ENCODE measurements around the gene TMEM200A. TPM values are rescaled to one million over a fixed set of nuclear protein-coding genes. Genes with fewer than 3 reads are reported as not detected.

TMEM200A gene
- total RNA-seq, 2 experiments from 2014 or later = 0.34 to 0.78 TPM

- Mint-ChIP-seq H3K36me3 (no peaks in the 10 kb centered on the region), H3K27ac (no peak overlapping the region), H3K9me3 (no peaks in the 10 kb centered on the region), H3K27me3 (no peaks in the 10 kb centered on the region), H3K4me3 (no peak overlapping the region), H3K4me1 (ENCODE audit: low read depth) (no peaks in the 10 kb centered on the region)
- no peak for DNase-seq
- POLR2A ChIA-PET = no interaction called here
- CTCF ChIA-PET = no interaction called here
- intact Hi-C loops (cut with micrococcal nuclease) = no loop called here
Observed at GRCh38 chr6:130434174-130434873, 68.5 kb downstream of the TMEM200A start.

- CTCF ChIA-PET = no interaction called here
- intact Hi-C loops (cut with micrococcal nuclease) = no loop called here
- no peaks in the 10 kb centered on the region for H3K4me1 Mint-ChIP-seq (ENCODE audit: low read depth)
- no peak overlapping the region for H3K4me3 Mint-ChIP-seq
- DNase-seq = no peak
- H3K27me3 Mint-ChIP-seq = no peaks in the 10 kb centered on the region
- no peaks in the 10 kb centered on the region for H3K36me3 Mint-ChIP-seq
- POLR2A ChIA-PET = no interaction called here
- H3K9me3 Mint-ChIP-seq = no peaks in the 10 kb centered on the region
- no peak overlapping the region for H3K27ac Mint-ChIP-seq
Observed at GRCh38 chr6:130435181-130435580, 69.4 kb downstream of the TMEM200A start.

GRCh38 chr6:130437961-130438360 lies 72.1 kb downstream of the TMEM200A start:
- ChIA-PET POLR2A (no interaction called here), CTCF (interaction anchor here (0.6 kb wide), 1 partner anchor 256 kb away, joined by 3 read pairs; no protein-coding TSS in a partner anchor)
- Mint-ChIP-seq H3K4me1 (ENCODE audit: low read depth) (no peaks in the 10 kb centered on the region), H3K4me3 (no peak overlapping the region), H3K27me3 (no peaks in the 10 kb centered on the region), H3K27ac (no peak overlapping the region), H3K9me3 (no peaks in the 10 kb centered on the region), H3K36me3 (peaks cover 10% of the 10 kb centered on the region)
- DNase-seq = no peak
- intact Hi-C loops (cut with micrococcal nuclease) = no loop called here

- H3K27me3 Mint-ChIP-seq = no peaks in the 10 kb centered on the region
- CTCF ChIA-PET = no interaction called here
Observed at GRCh38 chr6:130447374-130447773, 81.6 kb downstream of the TMEM200A start.

GRCh38 chr6:130452336-130452735 lies 86.5 kb downstream of the TMEM200A start:
- Mint-ChIP-seq H3K4me3 (no peak overlapping the region), H3K27me3 (no peaks in the 10 kb centered on the region), H3K9me3 (no peaks in the 10 kb centered on the region), H3K4me1 (ENCODE audit: low read depth) (no peaks in the 10 kb centered on the region), H3K27ac (no peak overlapping the region), H3K36me3 (no peaks in the 10 kb centered on the region)
- ChIA-PET POLR2A (no interaction called here), CTCF (no interaction called here)
- DNase-seq = no peak
- intact Hi-C loops (cut with micrococcal nuclease) = no loop called here

More at GRCh38 chr6:130447374-130447773, 81.6 kb downstream of the TMEM200A start:
- Mint-ChIP-seq H3K36me3 (no peaks in the 10 kb centered on the region), H3K4me3 (no peak overlapping the region), H3K9me3 (no peaks in the 10 kb centered on the region), H3K4me1 (ENCODE audit: low read depth) (no peaks in the 10 kb centered on the region), H3K27ac (no peak overlapping the region)
- DNase-seq = no peak
- intact Hi-C loops (cut with micrococcal nuclease) = no loop called here
- POLR2A ChIA-PET = no interaction called here

- Mint-ChIP-seq H3K9me3 (no peaks in the 10 kb centered on the region), H3K4me3 (no peak overlapping the region), H3K27me3 (no peaks in the 10 kb centered on the region), H3K36me3 (no peaks in the 10 kb centered on the region), H3K27ac (no peak overlapping the region), H3K4me1 (ENCODE audit: low read depth) (no peaks in the 10 kb centered on the region)
- CTCF ChIA-PET = no interaction called here
- peak; percentile 11 for DNase-seq
- intact Hi-C loops (cut with micrococcal nuclease) = no loop called here
- POLR2A ChIA-PET = no interaction called here
Observed at GRCh38 chr6:130453230-130453629, 87.4 kb downstream of the TMEM200A start.

- intact Hi-C loops (cut with micrococcal nuclease) = no loop called here
- CTCF ChIA-PET = interaction anchor here (0.7 kb wide), 1 partner anchor 19 kb away, joined by 3 read pairs; no protein-coding TSS in a partner anchor
Observed at GRCh38 chr6:130457605-130458004, 91.8 kb downstream of the TMEM200A start.

GRCh38 chr6:130459316-130459715 lies 93.5 kb downstream of the TMEM200A start:
- H3K36me3 Mint-ChIP-seq = no peaks in the 10 kb centered on the region
- no peaks in the 10 kb centered on the region for H3K27me3 Mint-ChIP-seq
- ChIA-PET POLR2A (no interaction called here), CTCF (no interaction called here)
- H3K9me3 Mint-ChIP-seq = no peaks in the 10 kb centered on the region
- no peak overlapping the region for H3K4me3 Mint-ChIP-seq
- H3K4me1 Mint-ChIP-seq (ENCODE audit: low read depth) = no peaks in the 10 kb centered on the region
- no peak for DNase-seq
- intact Hi-C loops (cut with micrococcal nuclease) = no loop called here
- H3K27ac Mint-ChIP-seq = no peak overlapping the region

More at GRCh38 chr6:130457605-130458004, 91.8 kb downstream of the TMEM200A start:
- Mint-ChIP-seq H3K4me1 (ENCODE audit: low read depth) (no peaks in the 10 kb centered on the region), H3K36me3 (no peaks in the 10 kb centered on the region), H3K9me3 (no peaks in the 10 kb centered on the region), H3K27me3 (no peaks in the 10 kb centered on the region), H3K4me3 (no peak overlapping the region), H3K27ac (no peak overlapping the region)
- DNase-seq = no peak
- POLR2A ChIA-PET = no interaction called here

- H3K4me1 Mint-ChIP-seq (ENCODE audit: low read depth) = no peaks in the 10 kb centered on the region
- ChIA-PET CTCF (no interaction called here), POLR2A (no interaction called here)
- H3K4me3 Mint-ChIP-seq = no peak overlapping the region
- intact Hi-C loops (cut with micrococcal nuclease) = no loop called here
- DNase-seq = no peak
- no peaks in the 10 kb centered on the region for H3K27me3 Mint-ChIP-seq
- H3K36me3 Mint-ChIP-seq = no peaks in the 10 kb centered on the region
- H3K27ac Mint-ChIP-seq = no peak overlapping the region
- no peaks in the 10 kb centered on the region for H3K9me3 Mint-ChIP-seq
Observed at GRCh38 chr6:130460934-130461333, 95.1 kb downstream of the TMEM200A start.

- no peak overlapping the region for H3K4me3 Mint-ChIP-seq
- intact Hi-C loops (cut with micrococcal nuclease) = no loop called here
- POLR2A ChIA-PET = no interaction called here
- no peaks in the 10 kb centered on the region for H3K27me3 Mint-ChIP-seq
- no peak overlapping the region for H3K27ac Mint-ChIP-seq
- CTCF ChIA-PET = no interaction called here
- peaks cover 2% of the 10 kb centered on the region for H3K4me1 Mint-ChIP-seq (ENCODE audit: low read depth)
- no peaks in the 10 kb centered on the region for H3K9me3 Mint-ChIP-seq
- DNase-seq = no peak
- no peaks in the 10 kb centered on the region for H3K36me3 Mint-ChIP-seq
Observed at GRCh38 chr6:130466052-130466747, 100.4 kb downstream of the TMEM200A start.

GRCh38 chr6:130466748-130467061 lies 100.9 kb downstream of the TMEM200A start:
- no peak for DNase-seq
- Mint-ChIP-seq H3K27me3 (no peaks in the 10 kb centered on the region), H3K36me3 (no peaks in the 10 kb centered on the region), H3K4me1 (ENCODE audit: low read depth) (peaks cover 2% of the 10 kb centered on the region), H3K27ac (no peak overlapping the region), H3K4me3 (no peak overlapping the region), H3K9me3 (no peaks in the 10 kb centered on the region)
- ChIA-PET CTCF (interaction anchor here (1.0 kb wide), 1 partner anchor 231 kb away, joined by 3 read pairs; no protein-coding TSS in a partner anchor), POLR2A (no interaction called here)
- intact Hi-C loops (cut with micrococcal nuclease) = no loop called here

- POLR2A ChIA-PET = no interaction called here
- H3K9me3 Mint-ChIP-seq = no peaks in the 10 kb centered on the region
Observed at GRCh38 chr6:130467146-130468050, 101.6 kb downstream of the TMEM200A start.

More at GRCh38 chr6:130467146-130468050, 101.6 kb downstream of the TMEM200A start:
- CTCF ChIA-PET = interaction anchor here (0.8 to 1.0 kb wide), 2 partner anchors 54 to 231 kb away, joined by 3 to 4 read pairs; no protein-coding TSS in a partner anchor
- DNase-seq = no peak
- no peak overlapping the region for H3K4me3 Mint-ChIP-seq
- no peak overlapping the region for H3K27ac Mint-ChIP-seq
- H3K36me3 Mint-ChIP-seq = no peaks in the 10 kb centered on the region
- intact Hi-C loops (cut with micrococcal nuclease) = no loop called here
- H3K27me3 Mint-ChIP-seq = no peaks in the 10 kb centered on the region
- peaks cover 2% of the 10 kb centered on the region for H3K4me1 Mint-ChIP-seq (ENCODE audit: low read depth)

Measured in activated CD4-positive, alpha-beta memory T cell treated with anti-CD3 and anti-CD28 coated beads for 36 hours (primary cell).